H54 (cell line): ENCODE data around the gene REC114.

Experiments used
- DNase-seq: peaks from one replicate; pipeline ENCODE4 v3.0.0; 2011; ENCODE audit warnings: low spot score, mixed read lengths; ENCODE audit not compliant: insufficient read length
- FAIRE-seq: peaks from 3 replicates; lab custom pipeline; 2011; peaks lifted over from hg19 to GRCh38; lab: Jason Lieb, UNC
- POLR2A ChIP-seq: IDR thresholded peaks from 2 replicates; pipeline ENCODE4 v1.6.1; 2011; ENCODE audit warnings: low read depth, mild to moderate bottlenecking, low read length

REC114 gene

DNA sequence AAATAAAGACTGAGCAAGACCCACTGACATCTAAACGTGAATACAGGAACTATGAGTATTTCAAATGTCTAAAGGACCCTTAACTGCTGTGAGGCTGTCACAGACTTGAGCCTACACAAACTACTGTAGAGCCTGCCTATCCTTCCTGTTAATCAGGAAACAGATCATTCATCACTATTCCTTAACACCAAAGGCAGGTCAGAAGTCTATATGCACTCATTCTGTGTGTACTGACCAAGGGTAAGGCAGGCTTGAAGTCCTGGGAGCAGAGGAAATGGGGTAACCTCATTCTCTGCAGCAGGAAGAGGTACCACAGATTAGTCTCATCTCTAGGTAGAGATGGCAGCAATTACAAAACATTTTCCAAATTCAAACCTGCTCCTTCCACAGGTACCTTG is 159.5 kb downstream of the REC114 start:
- no peak for DNase-seq
- TF ChIP-seq POLR2A = no peak
- no peak for FAIRE-seq

DNA sequence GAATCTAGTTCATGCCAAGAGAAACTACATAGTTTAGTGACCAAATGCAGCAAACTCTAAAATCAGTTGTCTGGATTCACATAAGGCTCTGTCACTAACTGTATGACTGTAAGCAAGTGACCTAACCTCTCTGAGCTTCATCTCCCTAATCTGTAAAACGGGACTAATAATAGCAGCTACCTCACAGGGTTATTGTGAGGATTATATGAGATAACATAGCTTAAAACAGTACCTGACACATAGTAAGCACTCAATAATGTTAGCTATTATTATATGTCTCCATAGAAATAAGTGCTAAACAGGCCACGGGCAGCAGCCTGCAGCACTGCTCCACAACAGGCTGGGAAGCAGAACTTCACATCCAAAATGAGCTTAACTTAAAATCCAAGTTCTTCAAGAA is 160.0 kb downstream of the REC114 start:
- no peak for DNase-seq
- FAIRE-seq = no peak
- TF ChIP-seq POLR2A = no peak

DNA sequence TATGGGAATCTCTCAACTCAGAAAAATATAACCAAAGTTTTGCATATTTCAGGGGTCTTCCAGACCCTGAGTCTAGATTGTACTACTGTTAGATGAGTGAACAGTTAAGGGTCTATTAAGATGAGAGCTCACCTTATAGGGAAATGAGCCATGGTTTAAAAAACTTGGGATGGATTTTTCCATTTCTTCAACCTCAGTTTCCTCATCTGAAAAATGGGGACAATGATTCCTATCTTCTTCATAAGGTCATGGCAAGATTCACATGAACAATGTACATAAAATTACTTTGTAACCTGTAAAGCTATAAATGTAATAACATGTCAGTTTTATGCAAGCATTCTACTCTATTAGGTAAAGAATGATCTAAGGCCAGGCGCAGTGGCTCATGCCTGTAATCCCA is 161.5 kb downstream of the REC114 start:
- no peak for TF ChIP-seq POLR2A
- FAIRE-seq (no peak), DNase-seq (no peak)

DNA sequence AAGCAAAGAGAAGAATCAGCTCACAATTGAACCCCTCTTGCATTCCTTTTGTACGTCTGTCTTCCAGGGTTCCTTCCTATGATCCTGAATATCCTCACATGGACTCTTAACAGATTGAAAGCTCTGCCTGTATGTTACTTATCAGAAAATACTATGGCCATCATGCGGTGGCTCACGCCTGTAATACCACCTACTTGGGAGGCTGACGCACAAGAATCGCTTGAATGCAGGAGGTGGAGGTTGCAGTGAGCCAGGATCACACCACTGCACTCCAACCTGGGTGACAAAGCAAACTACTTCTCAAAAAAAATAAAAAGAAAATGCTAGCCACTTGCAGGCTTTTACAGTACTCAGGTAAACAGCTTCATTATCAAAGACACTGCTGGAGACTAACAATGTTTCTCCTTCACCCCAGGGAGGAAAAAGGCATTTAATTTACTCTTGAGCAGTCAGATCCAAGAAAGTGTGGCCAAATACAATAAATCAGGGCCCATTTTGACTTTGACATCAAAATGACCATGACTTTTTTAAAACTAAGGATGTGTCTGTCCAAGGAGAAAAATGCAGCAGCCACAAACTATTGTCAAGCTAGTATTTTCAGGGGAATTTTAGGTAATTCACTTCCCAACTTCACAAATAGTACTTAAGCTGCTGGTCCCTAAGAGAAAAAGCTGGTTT is 162.9 kb downstream of the REC114 start:
- DNase-seq (no peak), FAIRE-seq (no peak)
- no peak for TF ChIP-seq POLR2A

DNA sequence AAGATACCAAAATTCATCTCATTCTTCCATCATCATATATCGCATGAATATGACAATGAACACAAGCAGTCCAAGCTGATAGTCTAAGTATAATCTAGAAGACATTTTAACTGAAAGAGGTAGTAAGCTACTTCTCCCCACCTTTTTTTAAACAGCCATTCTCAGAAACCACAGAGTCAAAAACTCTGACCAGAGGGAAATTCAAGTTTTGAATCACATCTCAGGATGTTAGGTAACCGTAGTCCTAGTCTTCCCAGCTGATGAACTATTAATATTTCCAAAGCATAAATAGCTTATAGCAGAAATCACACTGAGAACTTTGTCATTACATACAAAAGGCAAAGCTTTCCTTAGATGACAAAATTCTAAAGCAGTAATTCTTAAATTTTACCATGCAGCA is 164.4 kb downstream of the REC114 start:
- no peak for FAIRE-seq
- TF ChIP-seq POLR2A = no peak
- no peak for DNase-seq

DNA sequence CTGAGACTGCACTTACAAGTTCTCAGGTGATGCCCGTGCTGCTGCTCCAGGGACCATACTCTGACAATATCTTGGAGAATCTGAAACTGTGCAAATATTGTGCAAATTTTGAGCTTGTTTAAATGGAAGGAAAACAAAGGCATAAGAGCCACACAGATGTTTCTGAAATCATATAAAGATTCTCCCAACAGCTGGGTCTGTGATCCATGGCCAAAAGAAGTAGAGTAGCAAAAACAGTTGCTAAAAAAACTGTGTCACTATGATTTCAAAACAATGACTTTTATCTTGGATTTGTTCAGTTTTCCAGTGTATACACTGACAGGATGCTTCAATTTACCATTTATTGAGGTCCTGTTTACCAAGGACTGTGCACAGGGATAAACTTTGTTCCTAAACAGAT is 164.9 kb downstream of the REC114 start:
- no peak for FAIRE-seq
- no peak for TF ChIP-seq POLR2A
- DNase-seq = no peak

DNA sequence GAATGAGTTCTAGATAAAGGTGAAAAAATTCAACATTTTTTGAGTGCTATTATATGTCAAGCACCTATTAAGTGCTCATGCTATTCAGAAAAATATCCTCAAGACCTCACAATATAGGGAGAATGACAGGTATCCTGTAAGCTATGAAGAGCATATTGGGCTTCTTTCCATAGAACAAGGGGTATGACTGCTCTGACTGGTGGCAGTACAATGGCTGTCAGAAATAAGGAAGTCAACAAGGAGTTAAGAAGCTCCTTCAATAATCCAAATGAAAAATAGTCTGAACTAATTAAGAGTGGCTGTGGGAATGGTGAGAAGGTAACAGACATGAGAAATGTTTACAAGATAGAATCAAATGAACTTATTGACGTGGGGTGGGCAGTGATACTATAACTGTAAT is 165.5 kb downstream of the REC114 start:
- FAIRE-seq = no peak
- TF ChIP-seq POLR2A = no peak
- no peak for DNase-seq

DNA sequence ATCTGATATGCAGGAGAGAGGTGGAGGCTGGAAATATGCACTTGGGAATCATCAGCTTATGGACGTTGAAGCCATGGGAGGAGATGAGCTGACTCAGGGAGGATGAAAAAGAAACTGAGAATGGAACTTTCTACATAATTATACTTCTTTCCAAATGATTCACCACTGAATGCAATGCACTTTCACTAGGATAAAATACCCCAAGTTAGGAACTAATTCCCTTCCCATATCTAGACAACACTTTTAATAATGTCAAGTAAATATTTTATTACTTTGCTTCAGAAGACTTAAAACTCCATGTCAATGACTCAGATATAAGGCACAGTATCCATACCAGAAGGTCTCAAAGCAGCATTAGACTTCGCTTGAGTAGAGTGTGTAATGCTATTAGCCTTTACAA is 166.0 kb downstream of the REC114 start:
- DNase-seq (no peak), FAIRE-seq (no peak)
- no peak for TF ChIP-seq POLR2A
